ENCODE results near the gene PDSS2.

The PDSS2 gene

DNA sequence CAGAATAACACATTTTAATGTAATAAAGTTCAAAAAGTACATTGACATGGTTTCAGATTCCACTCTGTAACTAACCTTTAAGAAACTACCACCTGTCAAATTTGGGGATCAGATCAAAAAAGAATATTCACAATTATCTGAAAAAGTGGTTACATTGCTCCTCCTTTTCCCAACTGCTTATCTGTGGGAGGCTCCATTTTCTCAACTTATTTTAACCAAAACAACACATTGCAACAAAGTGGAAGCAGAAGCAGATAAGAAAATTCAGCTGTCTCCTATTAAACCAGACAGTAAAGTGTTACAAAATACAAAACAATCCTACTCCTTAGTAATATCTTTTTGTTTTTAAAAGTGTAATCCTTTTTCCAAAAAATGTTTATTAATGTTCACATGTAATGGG is 61.4 kb downstream of the PDSS2 start:
- H3K79me1 ChIP-seq (ENCODE audit: low read depth, low read length) = peaks cover 2% of the 10 kb centered on the region
- no peak overlapping the region for H3K9ac ChIP-seq (ENCODE audit: low read depth, low read length, poor library complexity)
- no peak overlapping the region for H3K4me2 ChIP-seq (ENCODE audit: insufficient read depth, low read length, poor library complexity, severe bottlenecking)
- H2BK15ac ChIP-seq (ENCODE audit: low read length) = no peak overlapping the region
- H4K91ac ChIP-seq (ENCODE audit: low read depth, low read length, poor library complexity) = no peak overlapping the region
- no peak overlapping the region for H3K18ac ChIP-seq (ENCODE audit: low read length)
- no peak overlapping the region for H3K4ac ChIP-seq (ENCODE audit: low read length)
- peaks cover 9 to 20% of the 10 kb centered on the region in 2 donors for H3K9me3 ChIP-seq (replicated peaks in 1 of 2; ENCODE audit: control insufficient read depth in 2 of 2, insufficient read depth in 1 of 2, low read depth in 1 of 2, low read length in 2 of 2)
- H3K4me3 ChIP-seq (ENCODE audit: low read length in 2 of 2) = no peak overlapping the region
- H3K4me1 ChIP-seq (ENCODE audit: control insufficient read depth in 2 of 2, insufficient read depth in 1 of 2, low read depth in 1 of 2, low read length in 2 of 2) = peaks cover 2 to 5% of the 10 kb centered on the region in 2 donors
- no peak overlapping the region for H3K27ac ChIP-seq (replicated peaks; ENCODE audit: low read length)
- H2BK120ac ChIP-seq (ENCODE audit: low read depth, low read length) = no peak overlapping the region
- H2AFZ ChIP-seq (ENCODE audit: low read length) = no peak overlapping the region
- H3K27me3 ChIP-seq (ENCODE audit: control insufficient read depth in 3 of 3, insufficient read depth in 3 of 3, low read depth in 1 of 3, low read length in 3 of 3) = no peaks in the 10 kb centered on the region
- H2AK5ac ChIP-seq (ENCODE audit: low read depth, low read length) = no peak overlapping the region
- H4K8ac ChIP-seq (ENCODE audit: low read depth, low read length) = no peak overlapping the region
- H3K36me3 ChIP-seq (replicated peaks in 1 of 2; ENCODE audit: control insufficient read depth in 2 of 2, insufficient read depth in 2 of 2, low read length in 2 of 2) = peaks cover 0 to 2% of the 10 kb centered on the region in 2 donors
- H3K23ac ChIP-seq (ENCODE audit: low read depth, low read length, poor library complexity) = no peak overlapping the region
- no peak overlapping the region for H2BK12ac ChIP-seq (ENCODE audit: low read length)
- no peak overlapping the region for H2BK5ac ChIP-seq (ENCODE audit: low read length)
- H3K14ac ChIP-seq (ENCODE audit: low read length) = no peak overlapping the region
- no peak for DNase-seq (ENCODE audit: low spot score)

DNA sequence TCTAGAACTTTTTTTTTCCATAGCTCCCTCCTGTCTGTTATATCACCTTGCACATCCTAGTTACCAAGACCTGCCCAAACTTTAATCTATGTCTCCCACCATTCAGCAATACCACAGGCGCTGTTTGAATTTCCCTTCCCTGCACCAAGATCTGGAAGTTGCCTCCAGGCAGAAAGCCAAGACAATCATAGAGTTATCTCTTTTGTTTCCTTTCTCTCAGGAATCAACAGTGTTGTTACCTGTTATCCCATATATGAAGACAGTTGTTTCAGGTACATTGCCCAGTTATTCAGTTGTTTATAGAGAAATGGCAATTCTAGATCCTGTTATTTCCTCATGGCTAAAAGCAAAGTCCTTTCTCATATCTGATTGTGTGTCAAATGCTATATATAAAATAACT is 63.2 kb downstream of the PDSS2 start:
- H2BK15ac ChIP-seq (ENCODE audit: low read length) = no peak overlapping the region
- no peak overlapping the region for H3K14ac ChIP-seq (ENCODE audit: low read length)
- no peak overlapping the region for H3K18ac ChIP-seq (ENCODE audit: low read length)
- no peak overlapping the region for H3K4me2 ChIP-seq (ENCODE audit: insufficient read depth, low read length, poor library complexity, severe bottlenecking)
- H2BK5ac ChIP-seq (ENCODE audit: low read length) = no peak overlapping the region
- no peak overlapping the region for H2AK5ac ChIP-seq (ENCODE audit: low read depth, low read length)
- peaks cover 2% of the 10 kb centered on the region for H3K79me1 ChIP-seq (ENCODE audit: low read depth, low read length)
- no peak overlapping the region for H4K91ac ChIP-seq (ENCODE audit: low read depth, low read length, poor library complexity)
- no peak overlapping the region for H3K27ac ChIP-seq (replicated peaks; ENCODE audit: low read length)
- H2BK12ac ChIP-seq (ENCODE audit: low read length) = no peak overlapping the region
- no peak overlapping the region for H2BK120ac ChIP-seq (ENCODE audit: low read depth, low read length)
- H3K4me1 ChIP-seq (ENCODE audit: control insufficient read depth in 2 of 2, insufficient read depth in 1 of 2, low read depth in 1 of 2, low read length in 2 of 2) = peaks cover 2 to 5% of the 10 kb centered on the region in 2 donors
- H3K36me3 ChIP-seq (replicated peaks in 1 of 2; ENCODE audit: control insufficient read depth in 2 of 2, insufficient read depth in 2 of 2, low read length in 2 of 2) = peaks cover 0 to 2% of the 10 kb centered on the region in 2 donors
- no peaks in the 10 kb centered on the region for H3K27me3 ChIP-seq (ENCODE audit: control insufficient read depth in 3 of 3, insufficient read depth in 3 of 3, low read depth in 1 of 3, low read length in 3 of 3)
- H4K8ac ChIP-seq (ENCODE audit: low read depth, low read length) = no peak overlapping the region
- no peak overlapping the region for H3K4me3 ChIP-seq (ENCODE audit: low read length in 2 of 2)
- DNase-seq (ENCODE audit: low spot score) = no peak
- H3K9ac ChIP-seq (ENCODE audit: low read depth, low read length, poor library complexity) = no peak overlapping the region
- H3K9me3 ChIP-seq (replicated peaks in 1 of 2; ENCODE audit: control insufficient read depth in 2 of 2, insufficient read depth in 1 of 2, low read depth in 1 of 2, low read length in 2 of 2) = peaks cover 7 to 9% of the 10 kb centered on the region in 2 donors
- no peak overlapping the region for H2AFZ ChIP-seq (ENCODE audit: low read length)
- no peak overlapping the region for H3K23ac ChIP-seq (ENCODE audit: low read depth, low read length, poor library complexity)
- H3K4ac ChIP-seq (ENCODE audit: low read length) = no peak overlapping the region
- WGBS, 2 donors (ENCODE audit: extremely low coverage in 2 of 2, insufficient read length in 2 of 2, insufficient replicate concordance in 1 of 2) = no CpG with 5 or more reads among the region's 1 CpG

DNA sequence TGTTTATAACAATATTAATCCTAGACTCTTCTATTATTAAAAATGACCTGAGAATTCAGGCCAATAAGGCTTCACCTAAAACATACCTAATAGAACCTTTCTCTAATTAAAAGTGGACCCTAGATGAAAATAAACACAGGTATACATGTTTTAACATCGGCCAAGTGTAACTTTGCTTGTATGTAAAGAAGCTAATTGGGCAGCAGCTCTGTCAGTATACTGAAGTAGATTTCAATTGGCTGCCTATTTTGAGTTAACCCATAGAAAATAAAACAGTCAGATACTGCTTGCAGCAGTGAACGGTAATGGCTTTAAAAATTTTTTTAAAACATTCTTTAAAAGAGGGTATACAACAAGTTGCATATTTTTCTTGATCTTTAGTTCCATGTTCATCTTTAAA is 67.3 kb downstream of the PDSS2 start:
- H3K14ac ChIP-seq (ENCODE audit: low read length) = no peak overlapping the region
- H3K4me2 ChIP-seq (ENCODE audit: insufficient read depth, low read length, poor library complexity, severe bottlenecking) = no peak overlapping the region
- no peak overlapping the region for H2BK12ac ChIP-seq (ENCODE audit: low read length)
- no peak overlapping the region for H4K91ac ChIP-seq (ENCODE audit: low read depth, low read length, poor library complexity)
- no peak overlapping the region for H2BK120ac ChIP-seq (ENCODE audit: low read depth, low read length)
- H3K4me1 ChIP-seq (ENCODE audit: control insufficient read depth in 2 of 2, insufficient read depth in 1 of 2, low read depth in 1 of 2, low read length in 2 of 2) = no peaks in the 10 kb centered on the region
- H2AFZ ChIP-seq (ENCODE audit: low read length) = no peak overlapping the region
- no peak overlapping the region for H3K9ac ChIP-seq (ENCODE audit: low read depth, low read length, poor library complexity)
- H3K23ac ChIP-seq (ENCODE audit: low read depth, low read length, poor library complexity) = no peak overlapping the region
- DNase-seq (ENCODE audit: low spot score) = no peak
- peaks cover 3 to 7% of the 10 kb centered on the region in 2 donors for H3K9me3 ChIP-seq (replicated peaks in 1 of 2; ENCODE audit: control insufficient read depth in 2 of 2, insufficient read depth in 1 of 2, low read depth in 1 of 2, low read length in 2 of 2)
- H3K79me1 ChIP-seq (ENCODE audit: low read depth, low read length) = peaks cover 2% of the 10 kb centered on the region
- H3K27me3 ChIP-seq (ENCODE audit: control insufficient read depth in 3 of 3, insufficient read depth in 3 of 3, low read depth in 1 of 3, low read length in 3 of 3) = no peaks in the 10 kb centered on the region
- H3K4me3 ChIP-seq (ENCODE audit: low read length in 2 of 2) = no peak overlapping the region
- no peak overlapping the region for H2AK5ac ChIP-seq (ENCODE audit: low read depth, low read length)
- H3K18ac ChIP-seq (ENCODE audit: low read length) = no peak overlapping the region
- WGBS, 2 donors (ENCODE audit: extremely low coverage in 2 of 2, insufficient read length in 2 of 2, insufficient replicate concordance in 1 of 2) = no CpG with 5 or more reads among the region's 2 CpGs
- H3K36me3 ChIP-seq (replicated peaks in 1 of 2; ENCODE audit: control insufficient read depth in 2 of 2, insufficient read depth in 2 of 2, low read length in 2 of 2) = peaks cover 0 to 2% of the 10 kb centered on the region in 2 donors
- H4K8ac ChIP-seq (ENCODE audit: low read depth, low read length) = no peak overlapping the region
- H2BK15ac ChIP-seq (ENCODE audit: low read length) = no peak overlapping the region
- H3K27ac ChIP-seq (replicated peaks; ENCODE audit: low read length) = no peak overlapping the region
- no peak overlapping the region for H3K4ac ChIP-seq (ENCODE audit: low read length)
- H2BK5ac ChIP-seq (ENCODE audit: low read length) = no peak overlapping the region

DNA sequence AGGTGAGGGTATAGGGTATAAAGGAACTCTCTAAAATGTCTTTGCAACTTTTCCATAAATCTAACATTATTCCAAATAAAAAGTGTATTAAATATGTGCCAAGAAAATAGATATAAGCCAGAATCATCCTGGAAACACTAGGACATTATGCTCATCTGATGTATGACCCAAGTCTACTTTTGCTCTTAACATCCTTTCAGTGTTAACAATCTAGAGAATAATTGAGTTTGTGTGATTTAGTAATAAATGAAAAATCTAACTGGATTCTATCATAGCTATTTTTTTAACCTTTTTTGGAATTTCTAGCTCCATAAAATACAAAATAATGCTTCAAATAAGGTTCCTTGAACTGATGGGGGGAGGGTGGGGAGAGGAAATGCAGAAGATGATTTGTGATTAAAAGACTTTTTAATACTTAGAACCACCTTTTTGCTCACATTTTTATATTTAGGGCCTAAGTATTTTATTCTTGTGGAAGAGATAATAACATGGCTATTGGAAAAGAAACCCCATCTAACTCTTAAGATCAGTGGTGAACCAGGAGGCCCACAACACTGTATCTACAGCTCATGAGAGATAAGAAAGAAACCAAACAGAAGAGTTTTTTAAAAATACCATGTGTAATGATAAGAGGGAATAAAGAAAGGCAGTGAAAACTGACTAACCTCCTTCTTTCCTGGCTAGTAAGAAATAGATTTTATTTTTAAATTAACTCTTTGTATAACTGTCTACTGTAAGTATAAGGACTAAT is 68.5 kb downstream of the PDSS2 start:
- no peak overlapping the region for H4K91ac ChIP-seq (ENCODE audit: low read depth, low read length, poor library complexity)
- H3K79me1 ChIP-seq (ENCODE audit: low read depth, low read length) = peaks cover 2% of the 10 kb centered on the region
- no peak overlapping the region for H2AK5ac ChIP-seq (ENCODE audit: low read depth, low read length)
- no peak overlapping the region for H2BK12ac ChIP-seq (ENCODE audit: low read length)
- H2BK15ac ChIP-seq (ENCODE audit: low read length) = no peak overlapping the region
- no peak for DNase-seq (ENCODE audit: low spot score)
- no peaks in the 10 kb centered on the region for H3K27me3 ChIP-seq (ENCODE audit: control insufficient read depth in 3 of 3, insufficient read depth in 3 of 3, low read depth in 1 of 3, low read length in 3 of 3)
- H3K27ac ChIP-seq (replicated peaks; ENCODE audit: low read length) = no peak overlapping the region
- no peak overlapping the region for H3K18ac ChIP-seq (ENCODE audit: low read length)
- H3K36me3 ChIP-seq (replicated peaks in 1 of 2; ENCODE audit: control insufficient read depth in 2 of 2, insufficient read depth in 2 of 2, low read length in 2 of 2) = peaks cover 0 to 2% of the 10 kb centered on the region in 2 donors
- no peaks in the 10 kb centered on the region for H3K4me1 ChIP-seq (ENCODE audit: control insufficient read depth in 2 of 2, insufficient read depth in 1 of 2, low read depth in 1 of 2, low read length in 2 of 2)
- no peak overlapping the region for H3K4ac ChIP-seq (ENCODE audit: low read length)
- no peak overlapping the region for H3K4me2 ChIP-seq (ENCODE audit: insufficient read depth, low read length, poor library complexity, severe bottlenecking)
- H3K14ac ChIP-seq (ENCODE audit: low read length) = no peak overlapping the region
- H2BK120ac ChIP-seq (ENCODE audit: low read depth, low read length) = no peak overlapping the region
- peaks cover 3 to 7% of the 10 kb centered on the region in 2 donors for H3K9me3 ChIP-seq (replicated peaks in 1 of 2; ENCODE audit: control insufficient read depth in 2 of 2, insufficient read depth in 1 of 2, low read depth in 1 of 2, low read length in 2 of 2)
- H2AFZ ChIP-seq (ENCODE audit: low read length) = no peak overlapping the region
- no peak overlapping the region for H4K8ac ChIP-seq (ENCODE audit: low read depth, low read length)
- no peak overlapping the region for H3K23ac ChIP-seq (ENCODE audit: low read depth, low read length, poor library complexity)
- H2BK5ac ChIP-seq (ENCODE audit: low read length) = no peak overlapping the region
- H3K4me3 ChIP-seq (ENCODE audit: low read length in 2 of 2) = no peak overlapping the region
- H3K9ac ChIP-seq (ENCODE audit: low read depth, low read length, poor library complexity) = no peak overlapping the region

Measured in neuronal stem cell (in vitro differentiated cells).